Measurements from ENCODE around the gene CACNG4. TPM values are rescaled to one million over a fixed set of nuclear protein-coding genes. Genes with fewer than 3 reads are reported as not detected.

The CACNG4 gene
- total RNA-seq, 1 experiment from 2014 or later, result not detected

DNA sequence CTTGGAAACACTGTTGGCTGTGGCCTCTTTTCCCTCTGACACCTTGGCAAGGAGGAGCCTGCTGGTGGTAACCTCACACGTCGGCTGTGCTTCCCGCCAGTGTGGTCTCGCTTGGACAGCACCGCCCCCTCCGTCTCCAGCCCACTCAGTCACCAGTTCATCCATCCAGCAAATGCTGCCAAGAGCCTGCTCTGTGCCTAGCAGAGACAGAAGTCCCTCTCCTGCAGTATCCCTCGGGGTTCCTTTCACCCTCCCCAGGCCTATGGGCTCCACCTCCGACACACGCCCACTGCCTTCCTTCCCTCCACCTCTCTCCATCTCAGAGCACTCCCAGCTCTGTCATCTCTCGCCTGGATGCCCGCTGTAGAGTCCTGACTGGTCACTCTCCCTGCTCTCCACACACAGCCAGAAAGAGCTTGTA, 12.3 kb downstream of the CACNG4 start:
- Histone ChIP-seq H3K79me2 (ENCODE audit: low read length) (no peaks in the 10 kb centered on the region), H3K36me3 (ENCODE audit: insufficient read depth, low read length) (no peaks in the 10 kb centered on the region), H3K9ac (ENCODE audit: low read length) (no peak overlapping the region), H3K27ac (ENCODE audit: low read length) (no peak overlapping the region), H4K20me1 (ENCODE audit: insufficient read depth, low read depth, low read length) (no peaks in the 10 kb centered on the region), H3K4me1 (ENCODE audit: low read length) (no peaks in the 10 kb centered on the region), H3K9me3 (ENCODE audit: low read length) (no peaks in the 10 kb centered on the region), H3K9me2 (replicated peaks; ENCODE audit: insufficient read depth, low read length) (no peaks in the 10 kb centered on the region), H2AFZ (ENCODE audit: low read length) (no peak overlapping the region), H3K27me3 (ENCODE audit: low read length) (no peaks in the 10 kb centered on the region), H3K4me3 (ENCODE audit: low read length) (no peak overlapping the region), H3K4me2 (ENCODE audit: low read depth, low read length, poor library complexity, severe bottlenecking) (no peak overlapping the region)
- DNase-seq, result no peak

GRCh38 chr17:66978514-66979061, 14.1 kb downstream of the CACNG4 start:
- Histone ChIP-seq H3K9ac (ENCODE audit: low read length) (no peak overlapping the region), H3K27ac (ENCODE audit: low read length) (no peak overlapping the region), H4K20me1 (ENCODE audit: insufficient read depth, low read depth, low read length) (no peaks in the 10 kb centered on the region), H3K4me1 (ENCODE audit: low read length) (no peaks in the 10 kb centered on the region), H3K36me3 (ENCODE audit: insufficient read depth, low read length) (no peaks in the 10 kb centered on the region), H3K27me3 (ENCODE audit: low read length) (no peaks in the 10 kb centered on the region), H3K9me3 (ENCODE audit: low read length) (no peaks in the 10 kb centered on the region), H3K4me3 (ENCODE audit: low read length) (no peak overlapping the region), H3K79me2 (ENCODE audit: low read length) (no peaks in the 10 kb centered on the region), H3K9me2 (replicated peaks; ENCODE audit: insufficient read depth, low read length) (no peaks in the 10 kb centered on the region), H2AFZ (ENCODE audit: low read length) (no peak overlapping the region), H3K4me2 (ENCODE audit: low read depth, low read length, poor library complexity, severe bottlenecking) (no peak overlapping the region)
- no peak for DNase-seq

DNA sequence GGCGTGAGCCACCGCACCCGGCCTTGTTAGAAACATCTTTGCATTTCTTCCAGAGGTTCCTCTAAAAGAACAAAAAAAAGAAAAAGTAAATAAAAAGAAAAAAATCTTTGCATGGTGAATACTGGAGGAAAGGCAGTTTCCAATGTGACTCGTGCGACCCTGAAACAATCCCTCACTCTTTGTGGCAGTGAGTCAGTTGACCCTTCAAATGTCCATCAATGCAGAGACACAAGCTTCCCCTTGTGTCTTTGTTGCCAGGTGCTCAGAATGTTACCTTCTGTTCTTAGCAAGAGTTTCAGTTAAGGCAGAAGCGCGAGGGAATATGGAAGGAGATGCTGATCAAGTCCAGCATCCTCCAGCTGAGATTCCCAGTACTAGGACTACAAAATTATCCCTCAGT, 16.4 kb downstream of the CACNG4 start:
- H3K27me3 ChIP-seq (ENCODE audit: low read length), result no peaks in the 10 kb centered on the region

DNA sequence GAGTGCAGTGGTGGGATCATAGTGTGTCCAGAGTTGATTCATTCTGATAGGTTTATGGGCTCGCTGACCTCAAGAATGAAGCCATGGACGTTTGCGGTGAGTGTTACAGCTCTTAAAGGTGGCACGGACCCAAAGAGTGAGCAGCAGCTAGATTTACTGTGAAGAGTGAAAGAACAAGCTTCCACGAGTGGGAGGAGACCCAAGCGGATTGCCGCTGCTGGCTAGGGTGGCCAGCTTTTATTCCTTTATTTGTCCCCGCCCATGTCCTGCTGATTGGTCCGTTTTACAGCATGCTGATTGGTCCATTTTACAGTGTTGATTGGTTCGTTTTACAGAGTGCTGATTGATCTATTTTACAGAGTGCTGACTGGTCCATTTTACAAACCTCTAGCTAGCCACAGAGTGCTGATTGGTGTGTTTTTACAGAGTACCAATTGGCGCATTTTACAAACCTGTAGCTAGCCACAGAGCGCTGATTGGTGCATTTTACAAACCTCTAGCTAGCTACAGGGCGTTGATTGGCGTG, 17.5 kb downstream of the CACNG4 start:
- Histone ChIP-seq H3K9ac (ENCODE audit: low read length) (no peak overlapping the region), H3K36me3 (ENCODE audit: insufficient read depth, low read length) (no peaks in the 10 kb centered on the region), H2AFZ (ENCODE audit: low read length) (no peak overlapping the region), H3K4me3 (ENCODE audit: low read length) (no peak overlapping the region), H3K4me1 (ENCODE audit: low read length) (no peaks in the 10 kb centered on the region), H3K27ac (ENCODE audit: low read length) (no peak overlapping the region), H4K20me1 (ENCODE audit: insufficient read depth, low read depth, low read length) (no peaks in the 10 kb centered on the region), H3K9me2 (replicated peaks; ENCODE audit: insufficient read depth, low read length) (no peaks in the 10 kb centered on the region), H3K4me2 (ENCODE audit: low read depth, low read length, poor library complexity, severe bottlenecking) (no peak overlapping the region), H3K27me3 (ENCODE audit: low read length) (no peaks in the 10 kb centered on the region), H3K9me3 (ENCODE audit: low read length) (no peaks in the 10 kb centered on the region), H3K79me2 (ENCODE audit: low read length) (no peaks in the 10 kb centered on the region)
- peak; percentile 44 for DNase-seq

More for the DNA sequence above, 16.4 kb downstream of the CACNG4 start:
- no peak overlapping the region for H3K27ac ChIP-seq (ENCODE audit: low read length)
- no peaks in the 10 kb centered on the region for H3K9me3 ChIP-seq (ENCODE audit: low read length)
- H3K79me2 ChIP-seq (ENCODE audit: low read length), result no peaks in the 10 kb centered on the region
- no peak overlapping the region for H3K4me2 ChIP-seq (ENCODE audit: low read depth, low read length, poor library complexity, severe bottlenecking)
- no peaks in the 10 kb centered on the region for H3K9me2 ChIP-seq (replicated peaks; ENCODE audit: insufficient read depth, low read length)
- no peak overlapping the region for H2AFZ ChIP-seq (ENCODE audit: low read length)
- DNase-seq, result no peak
- no peaks in the 10 kb centered on the region for H3K4me1 ChIP-seq (ENCODE audit: low read length)
- H3K9ac ChIP-seq (ENCODE audit: low read length), result no peak overlapping the region
- no peaks in the 10 kb centered on the region for H3K36me3 ChIP-seq (ENCODE audit: insufficient read depth, low read length)
- no peaks in the 10 kb centered on the region for H4K20me1 ChIP-seq (ENCODE audit: insufficient read depth, low read depth, low read length)
- no peak overlapping the region for H3K4me3 ChIP-seq (ENCODE audit: low read length)

DNA sequence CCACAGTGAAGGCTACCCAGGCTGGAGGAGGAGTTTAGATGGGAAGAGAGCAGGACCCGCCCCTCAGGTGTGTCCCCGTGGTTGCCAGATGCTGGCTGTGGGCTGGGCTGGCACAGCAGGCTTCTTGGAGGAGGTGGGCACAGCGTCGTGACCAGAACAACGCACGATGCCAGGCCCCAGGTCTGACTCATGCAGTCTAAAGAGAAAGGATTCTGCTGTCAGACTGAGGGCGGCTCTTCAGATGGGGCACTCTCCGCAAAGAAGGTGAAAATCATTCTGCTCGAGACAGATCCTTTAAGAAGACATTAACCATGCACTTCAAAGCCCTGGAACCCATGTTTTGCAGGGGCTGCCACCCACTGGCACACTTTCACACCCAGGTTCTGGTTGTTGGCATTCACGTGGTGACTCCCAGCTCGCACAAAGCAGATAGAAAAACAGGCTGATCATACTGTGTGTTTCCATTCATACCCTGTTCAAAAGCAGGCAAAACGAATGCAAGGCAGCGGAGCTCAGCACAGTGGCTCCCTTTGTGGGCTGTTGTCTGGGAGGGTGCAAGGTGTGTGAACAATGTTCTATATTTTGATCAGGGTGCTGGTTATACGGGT, 19.0 kb downstream of the CACNG4 start:
- H3K79me2 ChIP-seq (ENCODE audit: low read length), result no peaks in the 10 kb centered on the region
- H3K27ac ChIP-seq (ENCODE audit: low read length), result no peak overlapping the region
- H3K9me3 ChIP-seq (ENCODE audit: low read length), result no peaks in the 10 kb centered on the region
- no peak overlapping the region for H2AFZ ChIP-seq (ENCODE audit: low read length)
- no peak for DNase-seq
- H4K20me1 ChIP-seq (ENCODE audit: insufficient read depth, low read depth, low read length), result no peaks in the 10 kb centered on the region
- no peaks in the 10 kb centered on the region for H3K4me1 ChIP-seq (ENCODE audit: low read length)
- H3K9ac ChIP-seq (ENCODE audit: low read length), result no peak overlapping the region
- no peaks in the 10 kb centered on the region for H3K36me3 ChIP-seq (ENCODE audit: insufficient read depth, low read length)
- H3K4me3 ChIP-seq (ENCODE audit: low read length), result no peak overlapping the region
- H3K27me3 ChIP-seq (ENCODE audit: low read length), result no peaks in the 10 kb centered on the region
- H3K9me2 ChIP-seq (replicated peaks; ENCODE audit: insufficient read depth, low read length), result no peaks in the 10 kb centered on the region
- H3K4me2 ChIP-seq (ENCODE audit: low read depth, low read length, poor library complexity, severe bottlenecking), result no peak overlapping the region

DNA sequence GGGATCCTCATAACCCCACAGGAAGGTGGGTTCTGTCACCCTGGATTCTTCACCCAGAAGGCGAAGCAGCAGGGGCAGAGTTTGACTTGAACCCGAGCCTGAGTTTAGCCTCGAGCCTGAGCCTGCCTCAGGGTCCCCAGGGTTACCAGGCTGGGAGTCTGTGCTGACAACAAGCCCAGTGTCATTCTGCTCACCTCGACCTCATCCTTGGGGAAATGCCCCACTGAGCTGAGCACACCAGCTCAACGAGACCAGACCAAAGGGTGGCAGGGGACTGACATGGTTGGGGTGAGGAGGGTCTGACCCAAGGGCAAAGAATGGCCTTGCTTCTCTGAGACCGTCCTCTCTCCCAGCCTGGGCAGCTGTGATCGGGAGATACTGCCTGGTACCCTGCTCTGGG, 20.2 kb downstream of the CACNG4 start:
- no peak for DNase-seq
- no peaks in the 10 kb centered on the region for H4K20me1 ChIP-seq (ENCODE audit: insufficient read depth, low read depth, low read length)
- H3K27me3 ChIP-seq (ENCODE audit: low read length), result no peaks in the 10 kb centered on the region
- no peaks in the 10 kb centered on the region for H3K9me3 ChIP-seq (ENCODE audit: low read length)
- no peak overlapping the region for H3K9ac ChIP-seq (ENCODE audit: low read length)
- no peak overlapping the region for H2AFZ ChIP-seq (ENCODE audit: low read length)
- H3K4me3 ChIP-seq (ENCODE audit: low read length), result no peak overlapping the region
- H3K36me3 ChIP-seq (ENCODE audit: insufficient read depth, low read length), result no peaks in the 10 kb centered on the region
- no peak overlapping the region for H3K27ac ChIP-seq (ENCODE audit: low read length)
- H3K4me2 ChIP-seq (ENCODE audit: low read depth, low read length, poor library complexity, severe bottlenecking), result no peak overlapping the region
- no peaks in the 10 kb centered on the region for H3K9me2 ChIP-seq (replicated peaks; ENCODE audit: insufficient read depth, low read length)
- H3K79me2 ChIP-seq (ENCODE audit: low read length), result no peaks in the 10 kb centered on the region
- H3K4me1 ChIP-seq (ENCODE audit: low read length), result no peaks in the 10 kb centered on the region

GRCh38 chr17:66985338-66986237, 21.1 kb downstream of the CACNG4 start:
- H2AFZ ChIP-seq (ENCODE audit: low read length), result no peak overlapping the region
- no peaks in the 10 kb centered on the region for H3K27me3 ChIP-seq (ENCODE audit: low read length)
- H3K9ac ChIP-seq (ENCODE audit: low read length), result no peak overlapping the region
- no peak overlapping the region for H3K4me3 ChIP-seq (ENCODE audit: low read length)
- no peak overlapping the region for H3K4me2 ChIP-seq (ENCODE audit: low read depth, low read length, poor library complexity, severe bottlenecking)
- no peaks in the 10 kb centered on the region for H3K36me3 ChIP-seq (ENCODE audit: insufficient read depth, low read length)
- no peaks in the 10 kb centered on the region for H3K79me2 ChIP-seq (ENCODE audit: low read length)
- no peak for DNase-seq
- H3K9me3 ChIP-seq (ENCODE audit: low read length), result no peaks in the 10 kb centered on the region
- no peak overlapping the region for H3K27ac ChIP-seq (ENCODE audit: low read length)
- H3K4me1 ChIP-seq (ENCODE audit: low read length), result no peaks in the 10 kb centered on the region
- H3K9me2 ChIP-seq (replicated peaks; ENCODE audit: insufficient read depth, low read length), result no peaks in the 10 kb centered on the region
- H4K20me1 ChIP-seq (ENCODE audit: insufficient read depth, low read depth, low read length), result no peaks in the 10 kb centered on the region

DNA sequence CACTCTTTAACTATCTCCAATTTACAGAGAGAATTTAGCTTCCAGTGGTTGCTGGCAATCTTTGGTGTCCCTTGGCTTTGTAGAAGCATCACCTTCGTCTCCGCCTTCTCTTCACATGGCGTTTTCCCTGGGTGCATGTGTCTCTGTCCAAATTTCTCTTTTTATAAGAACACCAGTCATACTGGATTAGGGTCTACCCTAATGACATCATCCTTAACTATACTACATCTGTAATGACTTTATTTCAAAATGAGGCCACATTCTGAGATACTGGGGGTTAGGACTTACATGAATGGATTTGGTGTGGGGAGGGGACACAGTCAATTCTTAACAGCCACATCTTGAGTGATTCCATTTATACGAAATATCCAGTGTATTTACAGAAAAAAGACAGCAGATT, 22.2 kb downstream of the CACNG4 start:
- Histone ChIP-seq H2AFZ (ENCODE audit: low read length) (no peak overlapping the region), H3K79me2 (ENCODE audit: low read length) (no peaks in the 10 kb centered on the region), H4K20me1 (ENCODE audit: insufficient read depth, low read depth, low read length) (no peaks in the 10 kb centered on the region), H3K4me3 (ENCODE audit: low read length) (no peak overlapping the region), H3K27me3 (ENCODE audit: low read length) (no peaks in the 10 kb centered on the region), H3K9ac (ENCODE audit: low read length) (no peak overlapping the region), H3K36me3 (ENCODE audit: insufficient read depth, low read length) (no peaks in the 10 kb centered on the region), H3K9me3 (ENCODE audit: low read length) (no peaks in the 10 kb centered on the region), H3K4me2 (ENCODE audit: low read depth, low read length, poor library complexity, severe bottlenecking) (no peak overlapping the region), H3K27ac (ENCODE audit: low read length) (no peak overlapping the region), H3K4me1 (ENCODE audit: low read length) (no peaks in the 10 kb centered on the region), H3K9me2 (replicated peaks; ENCODE audit: insufficient read depth, low read length) (no peaks in the 10 kb centered on the region)
- no peak for DNase-seq
